Tibial nerve (tissue), 4 donors: ENCODE measurements around the gene PIM1. TPM values are rescaled to one million over a fixed set of nuclear protein-coding genes. Genes with fewer than 3 reads are reported as not detected.

ENCODE experiments used
- DNase-seq, 2 donors: peaks; one replicate each; pipeline ENCODE4 v3.0.0-alpha.2; 2019; ENCODE audit warnings: low spot score in 2 of 2
- H3K27ac ChIP-seq, 4 donors: fragments of 200-600 bp; sonication (generic) in 3 of 4; one replicate each; pipeline ENCODE4 v1.5.1; 2017 to 2019; ENCODE audit warnings: mild to moderate bottlenecking in 1 of 4
- H3K27me3 ChIP-seq, 2 donors: fragments of 200-600 bp; sonication (generic) in 1 of 2; one replicate each; pipeline versions ENCODE4 v1.5.1 to v1.6.0; 2017 to 2019
- H3K36me3 ChIP-seq, 3 donors: fragments of 200-600 bp; sonication (generic); one replicate each; pipeline ENCODE4 v1.5.1; 2018 to 2019
- H3K4me1 ChIP-seq, 4 donors: fragments of 200-600 bp; sonication (generic) in 3 of 4; one replicate each; pipeline ENCODE4 v1.5.1; 2017 to 2019
- H3K4me3 ChIP-seq, 4 donors: fragments of 200-600 bp; sonication (generic) in 3 of 4; one replicate each; pipeline ENCODE4 v1.5.1; 2017 to 2019; ENCODE audit warnings: mild to moderate bottlenecking in 1 of 4, moderate library complexity in 1 of 4
- H3K9me3 ChIP-seq, 4 donors: fragments of 200-600 bp; sonication (generic) in 3 of 4; one replicate each; pipeline ENCODE4 v1.5.1; 2017 to 2019
- CTCF ChIP-seq, 5 experiments: fragments of 200-600 bp in 3 of 5; fragments of 450-650 bp in 2 of 5; sonication (generic) in 3 of 5; IDR thresholded peaks; one replicate each; pipeline ENCODE4 v1.5.1; 2016 to 2019; ENCODE audit warnings: antibody characterized with exemption in 5 of 5, mild to moderate bottlenecking in 3 of 5, moderate library complexity in 2 of 5
- EP300 ChIP-seq, 2 donors: sonication (generic); formaldehyde crosslinking; IDR thresholded peaks; one replicate each; pipeline ENCODE4 v1.6.1; 2017; ENCODE audit warnings: antibody characterized with exemption in 2 of 2, mild to moderate bottlenecking in 1 of 2
- POLR2A ChIP-seq, 2 donors: fragments of 450-650 bp; IDR thresholded peaks; one replicate each; pipeline ENCODE4 v1.6.1; 2017; ENCODE audit warnings: antibody characterized with exemption in 2 of 2, mild to moderate bottlenecking in 2 of 2, moderate library complexity in 2 of 2
- WGBS, 2 donors: methylation state at CpG; one replicate each; pipeline ENCODE4 v1.1.5; 2018; 5-methylcytosine and 5-hydroxymethylcytosine counted together
- total RNA-seq, 4 donors: library from RNA; depleted of rRNA; stranded (reverse); fragments of >200 nt; gene quantifications; one replicate each; pipeline ENCODE4 v1.1.0, GENCODE V29; 2016

Gene PIM1
- total RNA-seq, 4 donors from 2014 or later: 2.8 to 22.8 (median 6.6) TPM

GRCh38 chr6:37150314-37150713 lies 19.6 kb upstream of the PIM1 start:
- Histone ChIP-seq H3K9me3 (no peaks in the 10 kb centered on the region), H3K27ac (no peak overlapping the region), H3K4me1 (peaks cover 0 to 5% (median 0%) of the 10 kb centered on the region in 4 donors), H3K36me3 (no peaks in the 10 kb centered on the region), H3K4me3 (no peak overlapping the region), H3K27me3 (no peaks in the 10 kb centered on the region)
- 46 to 52% methylated on average over 3 of the region's 3 CpGs for WGBS, 2 donors
- DNase-seq: no peak
- TF ChIP-seq CTCF (IDR thresholded peaks at IDR 0.05): no peak
- TF ChIP-seq EP300 (IDR thresholded peaks at IDR 0.05): no peak
- TF ChIP-seq POLR2A (IDR thresholded peaks at IDR 0.05): no peak

GRCh38 chr6:37155394-37156312 lies 14.3 kb upstream of the PIM1 start:
- DNase-seq: no peak
- no peak overlapping the region for H3K27ac ChIP-seq

GRCh38 chr6:37158508-37158907 lies 11.4 kb upstream of the PIM1 start:
- Histone ChIP-seq H3K36me3 (no peaks in the 10 kb centered on the region), H3K4me3 (no peak overlapping the region), H3K9me3 (no peaks in the 10 kb centered on the region), H3K4me1 (peaks cover 0 to 7% (median 2%) of the 10 kb centered on the region in 4 donors), H3K27ac (no peak overlapping the region), H3K27me3 (no peaks in the 10 kb centered on the region)
- no peak for DNase-seq
- WGBS, 2 donors: 92% methylated on average over 6 of the region's 6 CpGs
- TF ChIP-seq CTCF (IDR thresholded peaks at IDR 0.05) (no peak), EP300 (IDR thresholded peaks at IDR 0.05) (no peak), POLR2A (IDR thresholded peaks at IDR 0.05) (no peak)

More at GRCh38 chr6:37155394-37156312, 14.3 kb upstream of the PIM1 start:
- H3K27me3 ChIP-seq: no peaks in the 10 kb centered on the region
- no peaks in the 10 kb centered on the region for H3K36me3 ChIP-seq
- TF ChIP-seq EP300 (IDR thresholded peaks at IDR 0.05) (no peak), CTCF (IDR thresholded peaks at IDR 0.05) (no peak), POLR2A (IDR thresholded peaks at IDR 0.05) (no peak)
- 68 to 78% methylated on average over 11 of the region's 11 CpGs for WGBS, 2 donors
- H3K9me3 ChIP-seq: no peaks in the 10 kb centered on the region
- no peak overlapping the region for H3K4me3 ChIP-seq
- H3K4me1 ChIP-seq: peaks cover 0 to 2% (median under 1%) of the 10 kb centered on the region in 4 donors

GRCh38 chr6:37160922-37161778 lies 8.8 kb upstream of the PIM1 start:
- no peak for TF ChIP-seq POLR2A (IDR thresholded peaks at IDR 0.05)
- Histone ChIP-seq H3K27ac (no peak overlapping the region), H3K36me3 (no peaks in the 10 kb centered on the region), H3K27me3 (no peaks in the 10 kb centered on the region), H3K4me3 (no peak overlapping the region), H3K4me1 (peaks cover 0 to 7% (median 2%) of the 10 kb centered on the region in 4 donors), H3K9me3 (no peaks in the 10 kb centered on the region)
- no peak for DNase-seq
- WGBS, 2 donors: 80 to 87% methylated on average over 7 to 8 of the region's 8 CpGs

GRCh38 chr6:37162740-37163139 lies 7.2 kb upstream of the PIM1 start:
- Histone ChIP-seq H3K4me1 (peaks cover 0 to 7% (median 2%) of the 10 kb centered on the region in 4 donors), H3K27me3 (no peaks in the 10 kb centered on the region), H3K4me3 (no peak overlapping the region), H3K27ac (no peak overlapping the region), H3K9me3 (no peaks in the 10 kb centered on the region), H3K36me3 (no peaks in the 10 kb centered on the region)
- TF ChIP-seq EP300 (IDR thresholded peaks at IDR 0.05): no peak
- TF ChIP-seq CTCF (IDR thresholded peaks at IDR 0.05): no peak
- TF ChIP-seq POLR2A (IDR thresholded peaks at IDR 0.05): no peak
- DNase-seq: no peak
- 83 to 86% methylated on average over 4 of the region's 4 CpGs for WGBS, 2 donors
